Right lobe of liver (tissue), 4 donors: ENCODE data around the gene SYNGR4.
"Not testable (repeated sequence)": the region's sequence is repeated elsewhere in the genome, so short reads cannot be mapped to it uniquely, and the experiment has no call there.

ENCODE experiments used
- CTCF ChIP-seq, 4 donors: fragments of 200-600 bp in 3 of 4; fragments of 450-650 bp in 1 of 4; IDR thresholded peaks; one replicate each; pipeline versions ENCODE4 v1.5.1 to v1.8.0; 2016 to 2022; ENCODE audit warnings: antibody characterized with exemption in 4 of 4, mild to moderate bottlenecking in 2 of 4
- POLR2A ChIP-seq: fragments of 450-650 bp; IDR thresholded peaks from one replicate; pipeline ENCODE4 v1.6.1; 2017; ENCODE audit warnings: antibody characterized with exemption, mild to moderate bottlenecking
- donor health status: DM: no; HTN: no; CAD: no.
- donor health status: DM: no; HTN: no; CAD: no.
- donor health status: DM: no; HTN: yes; CAD: no.

GRCh38 chr19:48317708-48317960, 46.5 kb upstream of the SYNGR4 start:
- TF ChIP-seq CTCF (IDR thresholded peaks at IDR 0.05); POLR2A: not testable (repeated sequence)
